Ascending aorta (tissue), 2 donors: ENCODE measurements around the gene MAT2B. TPM values are rescaled to one million over a fixed set of nuclear protein-coding genes. Genes with fewer than 3 reads are reported as not detected.

Experiments
- DNase-seq, 2 donors: peaks; one replicate each; pipeline ENCODE4 v3.0.0-alpha.2; 2019; ENCODE audit warnings: low spot score in 2 of 2
- H3K27ac ChIP-seq, 2 donors: fragments of 200-600 bp; sonication (generic); one replicate each; pipeline ENCODE4 v1.5.1; 2016 to 2017; ENCODE audit warnings: mild to moderate bottlenecking in 1 of 2
- H3K27me3 ChIP-seq: fragments of 200-600 bp; sonication (generic); one replicate; pipeline ENCODE4 v1.5.1; 2017
- H3K36me3 ChIP-seq, 2 donors: fragments of 200-600 bp; sonication (generic); one replicate each; pipeline ENCODE4 v1.5.1; 2016
- H3K4me1 ChIP-seq, 2 donors: fragments of 200-600 bp; sonication (generic); one replicate each; pipeline ENCODE4 v1.5.1; 2016 to 2017; ENCODE audit warnings: mild to moderate bottlenecking in 1 of 2
- H3K4me3 ChIP-seq, 2 donors: fragments of 200-600 bp; sonication (generic); one replicate each; pipeline ENCODE4 v1.5.1; 2016 to 2017; ENCODE audit warnings: mild to moderate bottlenecking in 1 of 2
- H3K9me3 ChIP-seq, 2 donors: fragments of 200-600 bp; sonication (generic); one replicate each; pipeline ENCODE4 v1.5.1; 2016
- intact Hi-C: fragments of 100-400 bp; cut with DNase I; formaldehyde crosslinking; loops from one replicate; pipeline ENCODE4 v1.15.1; 2023
- total RNA-seq: library from RNA; depleted of rRNA; stranded (reverse); fragments of >200 nt; gene quantifications from one replicate; pipeline ENCODE4 v1.1.0, GENCODE V29; 2016
- TF ChIP-seq, protein P1 (sequence below), 3 experiments: fragments of 200-600 bp in 2 of 3; fragments of 450-650 bp in 1 of 3; sonication (generic) in 2 of 3; IDR thresholded peaks; one replicate each; pipeline ENCODE4 v1.5.1; 2016 to 2019; ENCODE audit warnings: antibody characterized with exemption in 3 of 3, mild to moderate bottlenecking in 1 of 3, moderate library complexity in 1 of 3

The MAT2B gene
- total RNA-seq: 21.8 TPM

DNA sequence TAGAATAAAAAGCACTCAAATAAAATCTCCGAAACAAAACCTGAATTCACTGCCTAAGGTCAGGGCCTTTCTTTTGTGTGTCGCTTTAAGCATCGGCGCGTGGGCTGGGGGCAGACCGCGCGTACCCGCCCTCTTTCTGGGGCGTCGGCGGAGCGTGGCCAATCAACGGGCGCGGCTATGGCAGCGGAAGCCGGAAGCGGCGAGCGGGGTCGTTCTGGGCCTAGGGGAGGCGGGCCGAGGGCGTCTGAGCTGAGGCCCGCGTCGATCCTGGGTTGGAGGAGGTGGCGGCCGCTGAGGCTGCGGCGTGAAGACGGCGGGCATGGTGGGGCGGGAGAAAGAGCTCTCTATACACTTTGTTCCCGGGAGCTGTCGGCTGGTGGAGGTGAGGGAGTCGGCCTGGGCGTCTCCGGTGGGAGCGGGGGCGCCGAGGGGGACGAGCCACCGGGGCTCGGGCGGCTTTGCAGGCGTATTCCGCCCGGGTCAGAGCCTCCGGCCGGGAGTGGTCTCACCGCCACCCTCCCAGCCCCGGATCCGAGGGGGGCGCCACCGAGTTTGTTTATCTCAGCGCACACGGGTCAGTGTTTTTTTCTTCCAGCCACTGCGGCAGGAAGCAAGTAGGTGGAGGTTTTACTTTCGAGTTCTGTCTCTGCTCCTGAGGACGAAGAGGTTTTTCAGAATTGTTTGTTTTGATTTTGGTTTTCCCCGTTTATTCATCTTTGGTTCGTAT, at the start of gene MAT2B:
Gene MAT2B, plus strand, starts transcription at position 252 of the 727 bp plus-strand sequence. Its CDS starts 68 bp downstream, at position 320.
- Histone ChIP-seq H3K27ac (peak within 1 kb of the TSS; percentile 97 to 99), H3K27me3 (no peaks in the 10 kb centered on the region), H3K9me3 (no peaks in the 10 kb centered on the region), H3K36me3 (no peaks in the 10 kb centered on the region), H3K4me1 (peaks cover 7 to 26% of the 10 kb centered on the region in 2 donors), H3K4me3 (peak within 1 kb of the TSS; percentile 83 to 93)
- TF ChIP-seq, protein P1, sequence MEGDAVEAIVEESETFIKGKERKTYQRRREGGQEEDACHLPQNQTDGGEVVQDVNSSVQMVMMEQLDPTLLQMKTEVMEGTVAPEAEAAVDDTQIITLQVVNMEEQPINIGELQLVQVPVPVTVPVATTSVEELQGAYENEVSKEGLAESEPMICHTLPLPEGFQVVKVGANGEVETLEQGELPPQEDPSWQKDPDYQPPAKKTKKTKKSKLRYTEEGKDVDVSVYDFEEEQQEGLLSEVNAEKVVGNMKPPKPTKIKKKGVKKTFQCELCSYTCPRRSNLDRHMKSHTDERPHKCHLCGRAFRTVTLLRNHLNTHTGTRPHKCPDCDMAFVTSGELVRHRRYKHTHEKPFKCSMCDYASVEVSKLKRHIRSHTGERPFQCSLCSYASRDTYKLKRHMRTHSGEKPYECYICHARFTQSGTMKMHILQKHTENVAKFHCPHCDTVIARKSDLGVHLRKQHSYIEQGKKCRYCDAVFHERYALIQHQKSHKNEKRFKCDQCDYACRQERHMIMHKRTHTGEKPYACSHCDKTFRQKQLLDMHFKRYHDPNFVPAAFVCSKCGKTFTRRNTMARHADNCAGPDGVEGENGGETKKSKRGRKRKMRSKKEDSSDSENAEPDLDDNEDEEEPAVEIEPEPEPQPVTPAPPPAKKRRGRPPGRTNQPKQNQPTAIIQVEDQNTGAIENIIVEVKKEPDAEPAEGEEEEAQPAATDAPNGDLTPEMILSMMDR (IDR thresholded peaks at IDR 0.05): peak; percentile 20 to 63 (median 45)
- peak; percentile 77 to 97 for DNase-seq
- intact Hi-C loops: loop anchor here (1.0 kb wide), 2 partner anchors 45 to 68 kb away; partner anchors contain the start of genes CCNG1, HMMR and NUDCD2

DNA sequence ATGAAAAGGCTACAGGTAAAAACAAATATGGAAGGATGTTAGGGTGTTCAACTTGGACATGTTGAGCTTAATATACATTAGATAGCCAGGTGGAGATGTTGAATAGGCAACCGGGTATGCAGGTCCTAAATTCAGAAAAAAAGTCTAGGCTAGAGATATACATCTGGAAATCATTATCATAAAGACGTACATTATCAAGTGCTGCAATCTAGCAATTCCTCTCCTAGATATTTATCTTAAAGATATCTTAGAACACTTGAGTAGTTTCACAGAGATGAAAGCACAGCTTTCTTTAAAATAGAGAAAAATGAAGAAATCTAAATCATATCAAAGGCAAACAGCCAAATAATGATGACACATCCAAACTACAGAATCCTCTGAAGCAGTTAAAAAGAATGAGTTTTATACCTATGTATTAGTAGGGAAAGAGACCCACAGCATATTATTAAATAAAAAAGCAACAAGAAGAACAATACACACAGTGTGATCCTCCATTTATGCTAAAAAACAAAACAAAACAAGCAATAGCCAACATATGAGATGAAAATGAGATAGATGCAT, 49.3 kb upstream of the MAT2B start:
- no peaks in the 10 kb centered on the region for H3K27me3 ChIP-seq
- peaks cover 5 to 33% of the 10 kb centered on the region in 2 donors for H3K36me3 ChIP-seq
- intact Hi-C loops: no loop called here
- H3K4me3 ChIP-seq: no peak overlapping the region
- DNase-seq: no peak
- TF ChIP-seq, protein P1 (IDR thresholded peaks at IDR 0.05): no peak
- no peak overlapping the region for H3K27ac ChIP-seq
- peaks cover 0 to 7% of the 10 kb centered on the region in 2 donors for H3K4me1 ChIP-seq
- no peaks in the 10 kb centered on the region for H3K9me3 ChIP-seq

DNA sequence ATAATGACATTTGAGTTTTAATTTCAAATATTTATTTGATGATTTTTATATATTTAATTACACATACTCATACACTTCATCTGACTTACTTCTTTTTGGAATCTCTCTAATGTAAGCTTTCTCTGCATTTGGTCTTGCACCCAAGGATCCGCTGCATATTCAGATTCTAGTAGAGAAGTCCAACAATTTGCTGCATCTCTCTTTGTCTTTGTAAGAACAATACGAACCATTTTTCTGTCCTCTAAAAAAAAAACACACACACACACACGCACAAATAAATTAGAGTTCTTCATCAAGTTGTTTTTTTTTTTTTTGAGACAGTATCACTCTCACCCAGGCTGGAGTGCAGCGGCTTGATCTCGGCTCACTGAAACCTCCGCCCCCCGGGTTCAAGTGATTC, 48.6 kb upstream of the MAT2B start:
- H3K4me3 ChIP-seq: no peak overlapping the region
- intact Hi-C loops: no loop called here
- H3K4me1 ChIP-seq: peaks cover 0 to 9% of the 10 kb centered on the region in 2 donors
- DNase-seq: no peak
- H3K27ac ChIP-seq: no peak overlapping the region
- TF ChIP-seq, protein P1 (IDR thresholded peaks at IDR 0.05): no peak
- H3K36me3 ChIP-seq: peaks cover 5 to 28% of the 10 kb centered on the region in 2 donors
- no peaks in the 10 kb centered on the region for H3K9me3 ChIP-seq
- H3K27me3 ChIP-seq: no peaks in the 10 kb centered on the region

DNA sequence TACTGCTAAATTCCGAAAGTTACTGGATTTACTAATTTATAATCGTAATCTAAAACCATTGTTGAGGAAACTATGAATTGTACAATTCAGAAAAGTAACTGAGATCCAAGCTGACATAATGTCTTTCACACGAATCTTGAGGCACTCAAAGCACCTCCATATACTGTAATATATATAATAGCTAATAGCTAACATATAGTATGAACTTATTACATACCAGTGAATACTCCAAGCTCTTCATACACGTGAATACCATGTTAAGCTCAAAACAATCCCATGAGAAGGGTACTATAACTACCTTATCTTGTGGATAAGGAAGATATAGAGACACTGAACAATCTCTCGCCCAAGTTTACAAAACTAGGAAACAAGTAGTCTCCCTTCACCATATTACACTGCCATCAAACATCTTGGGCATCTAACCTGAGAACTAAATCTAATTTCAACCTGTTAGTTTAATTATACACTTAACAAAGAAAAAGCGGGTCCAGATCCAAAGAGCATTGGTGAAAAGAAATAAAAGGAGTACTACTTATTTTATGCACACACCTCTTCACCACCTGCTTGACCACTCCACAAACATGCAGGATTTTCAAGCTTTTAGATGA, 46.5 kb upstream of the MAT2B start:
- DNase-seq: no peak
- peak overlapping the region; percentile 72 to 79 for H3K4me3 ChIP-seq
- H3K36me3 ChIP-seq: peaks cover 0 to 15% of the 10 kb centered on the region in 2 donors
- intact Hi-C loops: no loop called here
- H3K4me1 ChIP-seq: peaks cover 0 to 7% of the 10 kb centered on the region in 2 donors
- TF ChIP-seq, protein P1 (IDR thresholded peaks at IDR 0.05): no peak
- no peaks in the 10 kb centered on the region for H3K27me3 ChIP-seq
- H3K9me3 ChIP-seq: no peaks in the 10 kb centered on the region
- peak overlapping the region; percentile 83 to 96 for H3K27ac ChIP-seq

DNA sequence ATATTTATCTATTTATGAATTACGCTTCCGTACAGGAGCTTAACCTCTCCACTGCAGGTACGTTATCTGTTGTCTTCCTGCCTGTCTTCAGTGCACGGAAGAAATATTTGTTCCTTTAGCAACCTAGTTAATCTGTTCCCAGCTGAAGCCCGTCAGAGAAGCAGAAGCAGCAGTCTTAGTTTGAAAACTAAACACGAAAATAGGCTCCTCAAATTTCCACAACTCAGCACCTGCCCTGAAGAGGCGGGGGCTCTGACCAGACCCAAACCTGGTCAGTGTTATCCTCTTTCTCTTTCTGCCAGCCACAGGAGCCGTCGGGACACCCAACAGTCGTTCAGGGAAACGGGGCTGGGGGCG, 46.0 kb upstream of the MAT2B start:
- no peaks in the 10 kb centered on the region for H3K9me3 ChIP-seq
- no peak for DNase-seq
- peak overlapping the region; percentile 72 to 79 for H3K4me3 ChIP-seq
- no peaks in the 10 kb centered on the region for H3K27me3 ChIP-seq
- H3K4me1 ChIP-seq: peaks cover 0 to 7% of the 10 kb centered on the region in 2 donors
- peak overlapping the region; percentile 83 to 96 for H3K27ac ChIP-seq
- peaks cover 0 to 12% of the 10 kb centered on the region in 2 donors for H3K36me3 ChIP-seq
- intact Hi-C loops: no loop called here
- TF ChIP-seq, protein P1 (IDR thresholded peaks at IDR 0.05): no peak
